ENCODE results near the gene SLC6A8. TPM values are rescaled to one million over a fixed set of nuclear protein-coding genes. Genes with fewer than 3 reads are reported as not detected.

The SLC6A8 gene
- total RNA-seq, 1 donor from 2014 or later, result 7.9 TPM

DNA sequence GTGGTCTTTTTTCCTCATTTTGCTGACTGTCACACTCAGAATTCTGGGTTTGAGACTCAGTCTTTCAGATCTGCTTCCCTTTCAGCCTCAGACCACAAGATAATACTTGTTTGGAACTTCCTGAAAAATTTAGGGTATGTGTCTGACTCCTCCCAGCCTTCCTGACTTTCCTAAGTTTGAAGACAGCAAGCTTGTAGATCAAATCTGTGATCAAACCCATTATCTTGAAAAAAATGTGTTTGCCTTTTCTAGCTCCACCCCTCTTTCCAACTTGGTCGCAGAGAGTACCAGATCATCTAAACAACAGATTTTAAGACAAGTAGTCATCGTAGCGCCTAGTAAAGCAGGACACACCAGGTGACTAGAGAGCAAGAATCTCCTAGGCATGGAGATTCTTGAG is 26.5 kb downstream of the SLC6A8 start:
- TF ChIP-seq, protein P1, sequence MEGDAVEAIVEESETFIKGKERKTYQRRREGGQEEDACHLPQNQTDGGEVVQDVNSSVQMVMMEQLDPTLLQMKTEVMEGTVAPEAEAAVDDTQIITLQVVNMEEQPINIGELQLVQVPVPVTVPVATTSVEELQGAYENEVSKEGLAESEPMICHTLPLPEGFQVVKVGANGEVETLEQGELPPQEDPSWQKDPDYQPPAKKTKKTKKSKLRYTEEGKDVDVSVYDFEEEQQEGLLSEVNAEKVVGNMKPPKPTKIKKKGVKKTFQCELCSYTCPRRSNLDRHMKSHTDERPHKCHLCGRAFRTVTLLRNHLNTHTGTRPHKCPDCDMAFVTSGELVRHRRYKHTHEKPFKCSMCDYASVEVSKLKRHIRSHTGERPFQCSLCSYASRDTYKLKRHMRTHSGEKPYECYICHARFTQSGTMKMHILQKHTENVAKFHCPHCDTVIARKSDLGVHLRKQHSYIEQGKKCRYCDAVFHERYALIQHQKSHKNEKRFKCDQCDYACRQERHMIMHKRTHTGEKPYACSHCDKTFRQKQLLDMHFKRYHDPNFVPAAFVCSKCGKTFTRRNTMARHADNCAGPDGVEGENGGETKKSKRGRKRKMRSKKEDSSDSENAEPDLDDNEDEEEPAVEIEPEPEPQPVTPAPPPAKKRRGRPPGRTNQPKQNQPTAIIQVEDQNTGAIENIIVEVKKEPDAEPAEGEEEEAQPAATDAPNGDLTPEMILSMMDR (IDR thresholded peaks at IDR 0.05; ENCODE audit: unreplicated experiment), result no peak

DNA sequence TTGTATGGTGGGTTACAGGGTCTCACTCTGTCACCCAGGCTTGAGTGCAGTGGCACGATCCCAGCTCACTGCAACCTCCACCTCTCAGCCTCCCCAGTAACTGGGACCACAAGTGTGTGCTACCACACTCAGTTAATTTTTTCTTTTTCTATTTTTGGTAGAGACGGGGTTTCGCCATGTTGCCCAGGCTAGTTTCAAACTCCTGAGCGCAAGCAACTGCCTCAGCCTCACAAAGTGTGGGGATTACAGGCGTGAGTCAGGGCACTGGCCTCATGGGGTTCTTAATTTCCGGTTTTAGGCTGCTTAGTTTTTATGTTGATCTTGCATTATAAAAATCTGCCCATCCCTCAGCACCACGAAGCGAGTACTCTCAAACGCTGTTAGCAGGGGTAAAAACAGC is 29.7 kb downstream of the SLC6A8 start:
- peaks cover 5% of the 10 kb centered on the region for H3K27me3 Mint-ChIP-seq (ENCODE audit: unreplicated experiment)
- peaks cover 8% of the 10 kb centered on the region for H3K4me1 Mint-ChIP-seq (ENCODE audit: unreplicated experiment)
- TF ChIP-seq, protein P1 (IDR thresholded peaks at IDR 0.05; ENCODE audit: unreplicated experiment), result no peak
- no peak overlapping the region for H3K27ac Mint-ChIP-seq (ENCODE audit: unreplicated experiment)
- H3K9me3 Mint-ChIP-seq (ENCODE audit: unreplicated experiment), result no peaks in the 10 kb centered on the region
- peaks cover 19% of the 10 kb centered on the region for H3K36me3 Mint-ChIP-seq (ENCODE audit: low read depth, unreplicated experiment)
- no peak for DNase-seq (ENCODE audit: low spot score)
- H3K4me3 Mint-ChIP-seq (ENCODE audit: unreplicated experiment), result no peak overlapping the region

More for the DNA sequence above, 26.5 kb downstream of the SLC6A8 start:
- DNase-seq (ENCODE audit: low spot score), result no peak
- H3K27me3 Mint-ChIP-seq (ENCODE audit: unreplicated experiment), result peaks cover 1% of the 10 kb centered on the region
- peaks cover 19% of the 10 kb centered on the region for H3K36me3 Mint-ChIP-seq (ENCODE audit: low read depth, unreplicated experiment)
- H3K9me3 Mint-ChIP-seq (ENCODE audit: unreplicated experiment), result no peaks in the 10 kb centered on the region
- peaks cover 3% of the 10 kb centered on the region for H3K4me1 Mint-ChIP-seq (ENCODE audit: unreplicated experiment)
- peak overlapping the region; percentile 24 for H3K27ac Mint-ChIP-seq (ENCODE audit: unreplicated experiment)
- H3K4me3 Mint-ChIP-seq (ENCODE audit: unreplicated experiment), result no peak overlapping the region

DNA sequence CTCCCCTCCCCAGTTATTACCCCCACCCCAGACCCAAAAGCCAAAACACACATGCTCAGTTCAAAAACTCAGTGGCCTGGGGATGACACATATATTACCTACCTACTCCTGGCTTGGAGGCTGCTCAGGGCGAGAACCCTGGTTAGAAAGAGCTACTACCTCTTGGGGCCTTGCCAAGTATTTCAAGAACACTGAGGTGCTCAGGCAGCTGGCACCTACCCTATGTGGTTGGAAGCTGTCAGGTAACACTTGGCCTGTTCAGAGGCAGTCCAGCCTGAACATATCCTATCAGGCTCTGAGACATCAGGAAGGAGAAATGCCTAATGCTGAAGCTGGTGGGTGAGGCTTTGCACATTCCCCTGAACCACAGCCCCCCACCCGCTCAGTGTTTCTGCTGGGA is 31.5 kb downstream of the SLC6A8 start:
- no peak overlapping the region for H3K27ac Mint-ChIP-seq (ENCODE audit: unreplicated experiment)
- H3K4me1 Mint-ChIP-seq (ENCODE audit: unreplicated experiment), result peaks cover 6% of the 10 kb centered on the region
- H3K9me3 Mint-ChIP-seq (ENCODE audit: unreplicated experiment), result no peaks in the 10 kb centered on the region
- peaks cover 12% of the 10 kb centered on the region for H3K36me3 Mint-ChIP-seq (ENCODE audit: low read depth, unreplicated experiment)
- H3K4me3 Mint-ChIP-seq (ENCODE audit: unreplicated experiment), result no peak overlapping the region
- no peak for DNase-seq (ENCODE audit: low spot score)
- peaks cover 11% of the 10 kb centered on the region for H3K27me3 Mint-ChIP-seq (ENCODE audit: unreplicated experiment)
- TF ChIP-seq, protein P1 (IDR thresholded peaks at IDR 0.05; ENCODE audit: unreplicated experiment), result no peak

DNA sequence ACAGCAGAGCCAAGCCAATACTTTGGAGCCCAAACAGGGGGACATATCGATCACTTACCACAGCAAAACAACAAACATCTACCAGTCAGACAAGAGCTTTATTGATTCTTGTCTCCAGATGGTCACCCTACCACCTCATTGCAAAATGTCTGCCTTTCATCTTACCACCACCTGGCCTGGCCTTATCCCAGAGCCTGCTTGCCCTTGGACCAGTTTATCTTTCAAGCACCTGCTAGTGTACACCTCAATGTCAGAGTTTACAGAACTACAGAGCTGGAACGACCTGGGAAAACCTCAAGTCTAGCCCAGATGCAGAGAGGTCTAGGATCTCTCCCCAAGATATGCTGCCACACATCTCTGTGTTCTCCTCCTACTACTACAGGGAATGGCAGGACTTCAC is 32.0 kb downstream of the SLC6A8 start:
- Mint-ChIP-seq H3K4me1 (ENCODE audit: unreplicated experiment) (peaks cover 5% of the 10 kb centered on the region), H3K4me3 (ENCODE audit: unreplicated experiment) (no peak overlapping the region), H3K27me3 (ENCODE audit: unreplicated experiment) (peaks cover 11% of the 10 kb centered on the region), H3K9me3 (ENCODE audit: unreplicated experiment) (no peaks in the 10 kb centered on the region), H3K27ac (ENCODE audit: unreplicated experiment) (no peak overlapping the region), H3K36me3 (ENCODE audit: low read depth, unreplicated experiment) (peaks cover 11% of the 10 kb centered on the region)
- TF ChIP-seq, protein P1 (IDR thresholded peaks at IDR 0.05; ENCODE audit: unreplicated experiment), result no peak
- no peak for DNase-seq (ENCODE audit: low spot score)

DNA sequence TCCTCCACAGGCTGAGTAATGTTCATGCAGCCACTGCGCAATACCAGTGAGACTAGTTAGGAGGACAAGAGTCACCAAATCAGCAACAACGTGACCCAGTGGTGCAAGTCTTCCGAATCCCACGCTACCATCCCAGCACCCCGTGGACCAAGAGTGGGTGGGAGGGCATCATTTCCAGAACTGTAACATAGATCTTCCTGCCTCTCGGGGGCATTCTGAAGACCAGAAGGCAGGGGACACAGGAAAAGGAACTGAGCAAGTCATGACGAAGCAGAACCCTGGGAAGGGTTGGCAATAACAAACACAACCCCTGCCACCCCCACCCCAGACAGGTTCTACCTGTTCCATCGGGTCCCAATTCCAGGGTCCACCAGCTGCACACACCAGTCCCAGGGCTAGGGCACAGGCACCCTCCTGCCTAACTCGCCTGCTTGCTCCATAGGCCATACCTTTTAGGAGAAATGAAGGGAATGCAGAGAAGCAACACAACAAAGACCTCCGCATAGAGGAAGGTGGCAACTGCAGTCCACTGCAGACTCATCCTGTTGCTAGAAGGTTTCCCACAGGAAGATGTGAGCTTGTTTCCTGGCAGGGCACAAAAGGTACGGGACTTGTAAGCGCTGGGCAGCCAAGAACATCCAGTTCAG is 35.1 kb downstream of the SLC6A8 start:
- Mint-ChIP-seq H3K9me3 (ENCODE audit: unreplicated experiment) (no peaks in the 10 kb centered on the region), H3K27me3 (ENCODE audit: unreplicated experiment) (peaks cover 12% of the 10 kb centered on the region)
- no peak for DNase-seq (ENCODE audit: low spot score)

More for the DNA sequence above, 35.1 kb downstream of the SLC6A8 start:
- H3K27ac Mint-ChIP-seq (ENCODE audit: unreplicated experiment), result peak overlapping the region; percentile 84
- peaks cover 6% of the 10 kb centered on the region for H3K36me3 Mint-ChIP-seq (ENCODE audit: low read depth, unreplicated experiment)
- TF ChIP-seq, protein P1 (IDR thresholded peaks at IDR 0.05; ENCODE audit: unreplicated experiment), result no peak
- H3K4me3 Mint-ChIP-seq (ENCODE audit: unreplicated experiment), result peak overlapping the region; percentile 93
- H3K4me1 Mint-ChIP-seq (ENCODE audit: unreplicated experiment), result peaks cover 12% of the 10 kb centered on the region

All from endothelial cell (in vitro differentiated cells).